GM19328 (cell line): Measurements from ENCODE around the gene CEP192.
"Not testable (repeated sequence)": the region's sequence is repeated elsewhere in the genome, so short reads cannot be mapped to it uniquely, and the experiment has no call there.

Experiments used
- ATAC-seq: cut with Tn5 transposase; IDR thresholded peaks from one replicate; pipeline ENCODE4 v1.9.1; 2021; ENCODE audit warnings: mild to moderate bottlenecking, moderate library complexity; ENCODE audit not compliant: unreplicated experiment

Gene CEP192

DNA sequence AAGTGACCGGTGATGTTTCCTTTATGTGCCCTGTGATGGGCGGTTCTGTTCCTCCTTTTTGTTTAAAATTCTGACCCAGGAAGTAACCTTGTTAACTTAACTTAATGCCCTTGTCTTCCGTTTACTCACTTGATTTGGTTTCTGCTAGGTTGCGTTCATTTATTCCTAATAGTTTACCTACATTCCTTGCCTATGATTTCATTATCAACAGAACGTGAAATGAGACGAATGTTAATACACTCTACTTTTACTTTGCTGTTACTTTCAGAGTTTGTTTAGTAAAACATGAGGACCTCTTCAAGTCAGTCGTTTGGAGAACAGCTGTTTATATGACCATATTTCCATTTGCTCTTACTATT is 638 bp downstream of the CEP192 start:
- ATAC-seq: no peak

DNA sequence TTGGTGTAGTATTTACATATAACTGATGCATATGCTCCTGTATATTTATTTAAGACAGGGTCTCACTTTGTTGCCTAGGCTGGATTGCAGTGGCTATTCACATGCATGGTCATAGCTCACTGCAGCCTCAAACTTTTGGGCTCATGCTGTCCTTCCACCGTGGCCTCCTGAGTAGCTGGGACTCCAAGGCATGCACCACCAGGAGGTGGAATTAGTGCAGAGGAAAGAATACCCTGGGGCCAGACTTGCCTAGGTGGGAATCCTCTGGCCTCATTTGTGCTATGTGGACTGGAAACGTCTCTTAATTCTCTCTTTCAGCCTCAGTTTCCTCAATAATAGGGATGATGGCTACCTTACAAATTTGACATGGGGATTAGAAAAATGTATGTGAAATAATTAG is 2.3 kb downstream of the CEP192 start:
- ATAC-seq: no peak

DNA sequence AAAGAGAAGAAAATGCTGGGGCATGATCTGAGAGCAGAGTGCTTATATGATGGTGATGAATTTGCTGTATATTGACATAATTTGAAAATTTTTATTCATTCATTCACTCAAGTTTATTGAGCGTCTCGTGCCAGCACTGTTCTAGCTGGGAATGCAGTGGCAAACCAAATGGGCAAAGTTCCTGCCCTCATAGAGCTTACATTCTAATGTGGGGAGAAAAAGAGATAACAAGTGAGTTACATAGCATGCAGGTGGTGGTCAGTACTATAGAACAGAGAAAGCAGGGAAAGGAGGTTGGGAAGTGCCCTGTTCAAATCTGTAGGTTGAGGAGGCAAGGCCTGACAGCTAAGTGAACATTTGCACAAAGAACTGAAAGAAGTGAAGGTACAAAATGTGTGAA is 4.3 kb downstream of the CEP192 start:
- no peak for ATAC-seq

DNA sequence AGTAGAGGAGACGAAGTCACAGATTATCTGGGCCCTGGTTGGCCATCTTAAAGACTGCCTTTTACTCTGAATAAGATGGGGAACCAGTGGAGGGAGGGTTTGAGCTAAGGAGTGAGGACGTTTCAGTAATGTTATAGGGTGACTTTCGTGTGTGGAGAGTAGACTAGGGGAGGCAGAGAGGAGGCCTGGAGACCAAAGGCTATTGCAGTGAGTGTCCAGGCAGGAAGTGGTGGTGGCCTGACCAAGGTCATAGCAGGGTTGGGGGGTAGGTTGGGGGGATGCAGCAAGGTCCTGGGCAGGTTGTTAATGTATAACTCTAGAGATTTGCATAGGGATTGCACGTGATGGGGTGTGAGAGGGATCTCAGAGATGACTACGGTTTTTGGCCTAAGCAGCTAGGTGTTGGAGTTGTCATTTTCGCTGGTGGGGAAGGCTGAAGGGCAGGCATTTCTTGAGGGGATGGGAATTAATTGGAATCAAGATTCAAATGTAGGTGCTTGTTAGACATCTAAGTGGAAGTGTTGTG is 4.9 kb downstream of the CEP192 start:
- no peak for ATAC-seq

DNA sequence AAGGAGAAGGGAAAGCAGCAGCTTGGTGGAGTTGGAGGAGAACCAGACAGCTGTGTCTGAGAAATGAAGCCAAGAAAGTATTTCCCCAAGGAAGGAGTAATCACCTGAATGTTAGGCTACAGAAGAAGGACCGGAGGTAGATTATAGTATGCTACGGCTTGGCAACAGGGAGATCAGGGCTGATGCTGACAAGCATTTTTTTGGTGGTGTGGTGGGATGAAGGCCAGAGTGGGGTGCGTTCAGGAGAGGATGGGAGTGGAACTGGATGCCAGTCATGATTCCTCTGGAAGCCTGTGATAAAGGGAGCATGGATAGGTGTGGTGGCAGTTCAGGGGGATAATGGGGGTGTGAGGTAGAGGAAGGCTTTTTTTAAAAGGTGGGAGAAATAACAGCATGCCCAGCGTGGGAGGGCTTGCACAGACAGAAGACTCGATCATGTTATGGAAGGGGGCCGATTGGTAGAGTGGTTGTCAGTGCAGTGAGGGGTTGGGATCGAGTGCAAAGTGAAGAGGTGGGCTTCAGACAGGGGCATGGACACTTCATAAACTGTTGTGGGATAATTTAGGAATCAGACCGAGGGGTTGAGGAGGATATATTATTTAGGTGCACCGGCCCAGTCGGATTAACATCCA is 5.6 kb downstream of the CEP192 start:
- ATAC-seq: no peak

DNA sequence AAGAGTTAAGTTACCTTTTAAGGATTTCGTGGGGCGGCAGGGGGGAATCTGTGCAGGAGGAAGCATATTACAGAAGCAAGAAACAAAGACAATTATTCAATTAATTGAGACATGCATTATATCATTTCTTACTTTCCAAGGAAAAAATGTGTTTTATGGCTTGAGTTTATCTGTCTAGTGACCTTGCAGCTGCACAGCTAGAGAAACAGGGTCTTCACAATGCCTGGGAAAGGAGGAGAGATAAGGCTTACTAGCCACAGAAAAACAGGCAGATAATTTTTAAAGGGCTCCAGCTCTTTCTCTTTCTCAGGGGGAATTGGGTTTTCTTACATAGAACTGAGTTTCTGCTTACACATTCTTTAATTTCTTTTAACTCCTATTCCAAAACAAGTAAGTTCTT is 6.2 kb downstream of the CEP192 start:
- not testable (repeated sequence) for ATAC-seq

DNA sequence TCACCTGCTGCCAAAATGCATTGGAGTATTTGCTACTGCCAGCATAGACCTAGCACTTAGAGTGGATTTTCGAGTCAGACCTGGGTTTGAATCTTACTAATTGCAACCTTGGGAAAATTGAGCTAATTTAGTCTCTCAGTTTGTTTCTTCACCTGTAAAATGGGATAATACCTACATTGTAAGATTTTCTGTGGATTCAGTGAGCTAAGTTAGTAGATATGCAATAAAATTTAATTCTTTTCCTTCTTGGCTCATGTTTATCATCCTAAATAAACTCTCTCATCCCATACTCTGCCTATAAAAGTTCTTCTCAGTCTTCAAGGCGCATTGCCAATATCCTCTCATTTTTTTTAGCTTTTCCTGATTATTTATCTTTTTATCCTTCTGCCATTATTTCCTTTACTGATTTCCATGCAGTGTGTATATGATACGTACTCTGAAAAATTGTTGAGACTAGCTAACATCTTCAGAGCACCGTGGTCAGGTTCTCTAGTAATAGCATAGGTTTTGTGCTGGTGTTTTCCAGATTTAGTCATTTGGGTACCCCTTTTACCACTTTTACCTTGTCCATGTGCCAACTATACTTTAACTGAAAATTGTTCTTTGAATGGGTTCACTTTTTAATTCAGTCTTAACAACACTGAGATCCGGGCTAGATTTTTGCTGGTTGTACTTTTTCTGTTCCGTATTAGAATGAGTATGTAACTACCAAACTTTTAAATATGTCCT is 7.3 kb downstream of the CEP192 start:
- ATAC-seq: no peak

DNA sequence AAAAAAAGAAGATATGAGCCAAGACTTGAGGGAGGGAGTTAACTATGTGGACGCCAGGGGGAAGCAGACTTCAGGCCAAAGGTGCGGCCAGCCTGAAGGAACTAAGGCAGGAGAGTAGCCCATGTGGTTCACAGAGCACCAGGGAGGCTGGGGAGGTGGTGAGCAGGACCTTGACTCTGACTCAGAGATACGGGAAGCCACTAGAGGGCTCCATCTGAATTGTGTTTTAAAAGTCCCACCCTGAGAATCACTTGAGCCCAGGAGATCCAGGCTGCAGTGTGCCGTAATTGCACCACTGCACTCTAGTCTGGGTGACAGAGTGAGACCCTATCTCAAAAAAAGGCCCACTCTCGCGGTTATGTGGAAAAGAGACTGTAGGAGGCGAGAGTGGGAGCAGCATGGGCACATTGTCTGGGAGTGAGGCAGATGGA is 12.3 kb downstream of the CEP192 start:
- no peak for ATAC-seq

DNA sequence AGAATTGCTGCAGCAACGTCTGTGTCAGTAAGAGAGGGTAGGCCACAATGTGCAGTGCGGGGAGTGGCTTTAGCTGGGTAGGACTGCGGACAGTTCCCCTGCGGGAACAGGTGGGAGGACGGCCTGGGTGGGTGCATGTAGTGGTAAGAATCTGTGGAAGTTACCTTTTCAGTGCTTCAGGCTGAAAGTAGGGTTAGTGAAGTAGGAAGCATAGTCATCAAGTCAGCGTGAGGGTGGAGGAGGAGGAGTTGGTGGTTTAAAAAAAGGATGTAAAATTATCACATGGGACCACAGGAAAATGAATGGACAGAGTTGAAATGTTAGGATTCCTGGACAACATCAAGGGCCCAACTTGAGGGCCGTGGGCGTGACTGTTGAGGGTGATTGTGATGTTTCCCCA is 13.2 kb downstream of the CEP192 start:
- no peak for ATAC-seq

DNA sequence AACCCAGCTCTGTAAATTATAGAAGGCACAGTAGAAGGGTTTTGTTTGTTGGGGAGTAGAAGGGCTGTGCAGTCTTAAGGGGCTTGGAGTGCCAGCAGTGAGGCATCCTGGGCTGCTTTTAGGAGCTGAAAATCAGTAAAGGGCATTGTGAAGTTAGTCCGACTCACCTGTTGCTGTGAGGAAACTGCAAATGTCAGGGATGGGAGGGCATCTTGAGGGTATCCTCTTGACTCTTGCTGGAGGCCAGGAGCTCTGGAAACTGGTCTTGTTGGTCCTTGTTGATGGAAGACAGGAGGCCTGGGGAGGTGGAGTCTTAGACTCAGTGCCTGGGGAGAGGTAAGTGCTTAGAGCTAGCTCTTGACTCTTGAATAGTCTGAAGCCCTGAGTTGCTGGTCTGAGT is 14.1 kb downstream of the CEP192 start:
- ATAC-seq: no peak

DNA sequence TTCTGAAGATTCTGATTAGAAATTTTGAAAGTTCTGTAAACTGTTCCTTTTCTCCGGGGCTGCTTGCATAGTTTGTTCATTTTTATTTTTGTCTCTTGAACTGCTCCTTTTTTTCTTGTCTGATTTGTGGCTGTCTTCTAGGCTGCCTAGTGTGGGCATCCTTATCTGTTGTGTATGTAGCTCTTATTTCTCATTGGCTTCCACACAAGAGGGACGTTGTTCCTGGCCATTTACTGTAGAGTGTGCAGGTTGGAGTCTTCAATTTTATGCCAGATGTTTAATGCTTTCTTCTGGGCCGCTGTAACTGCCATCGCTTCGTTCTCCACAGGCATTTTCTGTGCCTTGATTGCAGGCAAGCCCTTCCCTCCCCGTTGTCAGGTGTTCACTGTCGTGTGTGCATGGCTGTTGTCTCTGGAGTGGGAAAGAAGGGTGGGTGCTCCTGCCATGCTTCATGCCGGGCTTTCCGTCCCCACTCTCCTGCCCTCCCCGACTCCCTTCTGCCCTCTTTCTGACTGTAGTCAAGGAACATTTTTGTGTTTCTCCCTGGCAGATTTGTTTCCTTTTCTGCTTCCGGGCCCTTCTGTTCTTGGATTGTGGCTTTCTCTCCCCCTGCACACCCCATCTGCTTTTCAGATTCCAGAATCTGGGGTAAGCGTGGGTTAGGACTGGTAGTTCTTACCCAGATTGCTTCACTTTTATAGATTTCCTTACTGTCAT is 15.5 kb downstream of the CEP192 start:
- ATAC-seq: no peak

DNA sequence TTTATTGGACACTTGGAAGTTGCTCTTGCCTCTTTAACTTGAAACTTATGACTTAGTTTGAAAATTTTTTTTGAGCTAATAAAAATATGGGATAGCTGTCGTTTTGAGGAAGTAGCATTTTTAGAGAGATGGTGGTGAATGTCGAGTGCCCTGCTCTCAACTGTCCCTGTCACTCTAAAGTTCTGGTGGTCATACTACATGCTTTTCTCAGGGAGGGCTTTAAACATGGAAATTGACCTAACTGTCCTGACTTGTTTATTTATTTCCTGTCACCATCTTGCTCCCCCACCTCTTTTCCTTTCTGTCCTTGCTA is 16.0 kb downstream of the CEP192 start:
- ATAC-seq: no peak

DNA sequence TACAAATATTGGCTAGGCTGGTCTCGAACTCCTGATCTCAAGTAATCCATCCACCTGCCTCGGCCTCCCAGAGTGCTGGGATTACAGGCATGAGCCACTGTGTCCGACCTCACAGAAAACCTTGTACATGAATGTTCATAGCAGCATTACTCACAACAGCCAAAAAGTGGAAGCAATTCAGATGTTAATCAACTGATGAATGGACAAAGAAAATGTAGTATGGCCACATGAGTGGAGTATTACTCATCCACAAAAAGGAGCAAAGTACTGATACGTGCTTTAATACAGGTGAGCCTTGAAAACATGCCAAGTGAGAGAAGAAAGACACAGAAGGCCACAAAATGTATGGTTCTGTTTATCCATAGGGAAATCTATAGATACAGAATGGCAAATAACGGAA is 20.6 kb downstream of the CEP192 start:
- ATAC-seq: no peak

DNA sequence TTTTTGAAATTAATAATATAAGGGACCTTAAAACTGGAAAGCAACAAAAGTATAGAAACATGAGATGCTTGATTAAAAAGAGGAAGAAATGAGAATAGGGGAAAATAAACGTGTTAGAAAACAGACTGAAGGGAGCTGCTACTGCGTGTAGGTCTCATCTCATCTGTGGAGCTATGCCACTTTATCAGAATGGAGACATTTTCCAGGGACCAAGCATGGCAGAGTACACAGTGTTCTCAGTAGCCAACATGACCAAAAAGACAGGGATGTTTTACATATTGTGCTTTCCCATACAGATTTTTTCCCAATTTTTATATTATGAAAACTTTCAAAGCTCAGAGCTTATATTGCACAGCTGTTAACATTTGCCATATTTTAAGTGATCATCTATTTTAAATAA is 23.1 kb downstream of the CEP192 start:
- no peak for ATAC-seq

DNA sequence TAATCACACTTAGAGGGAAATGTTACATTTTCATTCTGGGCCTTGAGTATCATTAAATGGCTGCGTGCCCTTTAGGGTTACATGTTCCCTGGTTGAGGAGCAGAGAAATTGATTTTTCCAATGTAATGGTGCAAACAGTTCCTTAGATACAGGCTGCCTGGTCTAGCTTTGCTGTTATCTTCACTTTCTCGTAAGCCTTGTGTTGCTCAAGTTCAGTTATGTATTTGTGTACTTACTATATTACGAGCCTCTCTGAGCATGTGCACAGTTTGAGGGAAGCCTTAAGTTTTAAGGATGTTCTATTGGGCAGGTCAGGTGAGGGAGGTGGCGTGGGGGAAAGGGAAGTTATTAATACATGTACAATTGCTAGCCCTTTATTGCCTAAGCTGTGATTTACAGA is 23.7 kb downstream of the CEP192 start:
- no peak for ATAC-seq

DNA sequence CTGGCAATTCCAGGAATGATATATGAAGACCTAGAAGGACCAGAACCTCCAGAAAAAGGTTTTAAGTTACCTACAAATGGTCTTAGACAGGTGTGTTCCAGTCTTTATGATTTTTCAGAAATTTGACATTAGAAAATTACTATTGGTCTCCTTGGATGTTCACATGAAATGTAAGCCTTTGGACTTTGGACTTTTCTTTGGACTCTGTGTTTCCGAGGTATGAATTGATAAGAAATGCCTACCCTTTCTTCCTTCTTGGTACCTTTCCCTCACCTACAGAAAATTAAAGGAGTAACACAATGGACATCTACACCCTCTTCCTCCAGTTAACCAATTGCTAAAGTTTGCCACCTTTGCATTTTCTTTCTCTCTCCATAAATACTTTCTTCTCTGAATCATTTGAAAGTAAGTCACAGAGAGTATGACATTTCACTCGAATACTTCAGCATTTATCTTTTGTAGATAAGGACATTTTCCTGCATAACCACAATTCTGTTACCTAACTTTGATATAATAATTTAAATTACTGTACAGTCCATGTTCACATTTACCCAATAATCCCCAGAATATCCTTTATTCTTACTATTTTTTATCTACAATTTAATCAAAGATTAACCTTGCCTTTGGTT is 26.2 kb downstream of the CEP192 start:
- no peak for ATAC-seq

DNA sequence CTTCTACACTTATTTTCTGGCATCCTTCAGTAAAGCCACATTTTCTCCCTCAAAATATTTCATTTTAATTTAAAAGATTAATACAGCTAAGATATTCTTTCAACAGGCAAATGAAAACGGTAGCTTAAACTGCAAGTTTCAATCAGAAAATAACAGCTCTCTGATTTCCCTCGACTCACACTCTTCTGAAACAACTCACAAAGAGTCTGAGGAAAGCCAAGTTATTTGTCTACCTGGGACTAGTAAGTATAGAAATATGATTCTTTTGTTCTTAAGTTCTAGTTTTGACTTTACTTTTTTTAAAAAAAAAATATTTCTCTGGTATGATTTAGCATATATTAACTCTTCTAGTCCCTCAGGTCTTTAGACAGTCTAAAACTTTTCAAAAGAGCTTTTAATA is 27.2 kb downstream of the CEP192 start:
- no peak for ATAC-seq

DNA sequence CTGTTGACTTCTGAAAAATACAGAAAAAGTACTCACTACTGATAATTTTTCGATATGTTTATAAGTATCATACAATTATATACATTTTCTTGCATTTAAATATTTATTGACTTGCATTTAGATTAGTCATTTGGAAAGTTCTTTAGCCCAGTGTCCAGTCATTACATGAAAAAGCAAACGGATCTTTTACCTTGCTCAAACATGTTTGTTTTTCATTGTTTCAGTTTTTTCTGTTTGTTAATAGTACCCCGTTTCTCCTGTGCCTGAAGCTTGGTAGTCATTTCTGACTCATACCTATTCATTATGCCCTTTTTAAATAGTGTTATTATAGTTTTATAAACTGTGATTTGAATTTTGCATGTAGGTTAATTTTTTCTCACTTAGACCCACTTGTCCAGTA is 28.1 kb downstream of the CEP192 start:
- ATAC-seq: no peak

DNA sequence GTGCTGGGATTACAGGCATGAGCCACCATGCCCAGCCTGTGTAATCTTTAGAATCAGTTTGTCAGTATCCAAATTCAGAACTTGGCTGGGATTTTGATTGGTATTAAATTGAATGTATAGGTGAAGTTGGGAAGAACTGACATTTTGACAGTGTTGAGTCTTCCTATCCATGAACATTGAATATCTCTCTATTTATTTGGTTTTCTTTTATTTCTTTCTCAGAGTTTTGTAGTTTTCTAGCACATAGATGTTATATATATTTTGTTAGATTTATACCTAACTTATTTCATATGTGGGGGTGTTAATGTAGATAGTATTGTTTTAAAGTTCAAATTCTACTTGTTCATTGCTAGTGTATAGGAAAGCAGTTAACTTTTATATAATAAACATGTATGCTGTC is 31.5 kb downstream of the CEP192 start:
- no peak for ATAC-seq

DNA sequence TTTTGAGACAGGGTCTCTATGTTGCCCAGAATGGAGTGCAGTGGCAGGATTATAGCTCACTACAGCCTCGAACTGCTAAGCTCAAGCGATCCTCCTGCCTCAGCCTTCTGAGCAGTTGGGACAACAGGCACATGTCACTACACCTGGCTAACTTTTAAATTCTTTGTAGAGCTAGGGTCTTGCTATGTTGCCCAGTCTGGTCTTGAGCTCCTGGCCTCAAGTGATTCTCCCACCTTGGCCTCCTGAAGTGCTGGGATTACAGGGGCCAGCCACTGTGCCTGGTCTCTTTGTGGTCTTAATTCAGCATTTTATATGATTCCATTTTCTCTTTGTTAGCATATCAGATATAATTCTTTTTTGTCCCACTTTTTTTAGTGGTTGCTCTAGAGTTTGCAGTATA is 34.1 kb downstream of the CEP192 start:
- no peak for ATAC-seq

DNA sequence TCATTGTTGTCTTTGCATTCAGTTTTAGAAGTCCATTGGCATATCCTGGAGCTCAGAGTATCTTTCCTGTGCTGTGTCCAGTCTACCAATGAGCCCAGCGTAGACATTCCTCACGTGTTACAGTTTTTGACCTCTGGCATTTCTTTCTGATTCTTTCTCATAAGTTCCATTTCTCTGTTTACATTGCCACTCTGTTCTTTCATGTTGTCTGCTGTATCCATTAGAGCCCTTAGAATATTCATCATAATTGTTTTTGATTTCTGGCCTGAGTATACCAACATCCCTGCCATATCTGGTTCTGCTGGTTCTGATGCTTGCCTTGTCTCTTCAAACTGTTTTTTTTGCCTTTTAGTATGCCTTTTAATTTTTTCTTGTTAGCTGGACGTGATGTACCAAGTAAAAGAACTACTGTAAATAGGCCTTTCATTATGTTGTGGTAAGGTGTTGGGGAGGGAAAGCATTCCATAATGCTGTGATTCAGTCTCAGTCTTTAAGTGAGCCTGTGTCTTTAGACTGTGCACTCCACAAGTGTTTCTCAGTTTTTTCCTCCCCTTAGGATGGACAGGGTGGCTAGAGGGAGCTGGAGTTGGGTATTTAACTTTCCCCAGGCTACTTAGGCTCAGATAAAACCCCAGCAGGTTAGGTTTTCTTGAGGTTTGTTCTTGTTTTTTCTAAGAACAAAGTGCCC is 35.6 kb downstream of the CEP192 start:
- ATAC-seq: no peak
